NCI-H226 (cell line): Measurements from ENCODE around the gene GSG1L2.

ENCODE experiments used
- DNase-seq: peaks from one replicate; pipeline ENCODE4 v3.0.0-alpha.2; 2015

The GSG1L2 gene

DNA sequence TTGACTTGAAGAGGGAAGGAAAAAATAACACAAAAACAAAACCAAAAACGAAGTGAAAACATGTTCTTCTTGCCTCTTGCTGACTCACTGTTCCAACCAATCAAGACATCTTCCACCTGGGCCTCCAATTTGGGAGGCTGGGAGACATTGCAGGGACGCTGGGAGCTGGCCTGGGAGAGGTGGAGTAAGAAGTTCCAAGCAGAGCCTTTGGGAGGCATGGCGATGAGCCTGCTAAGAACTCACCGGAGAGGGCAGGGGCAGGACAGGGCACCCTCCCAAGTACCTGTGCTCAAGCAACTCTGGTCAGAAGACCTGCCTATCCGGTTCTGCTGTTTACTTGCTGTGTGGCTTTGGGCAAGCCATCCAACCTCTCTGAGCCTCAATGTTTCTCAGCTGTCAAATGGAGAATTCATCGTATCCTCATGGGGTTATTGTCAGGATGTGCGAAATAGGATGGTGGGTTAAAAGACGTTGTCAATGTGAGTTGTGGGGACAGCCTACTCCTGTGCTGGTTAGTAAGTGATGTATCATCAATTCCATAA is 3.0 kb upstream of the GSG1L2 start:
- no peak for DNase-seq

DNA sequence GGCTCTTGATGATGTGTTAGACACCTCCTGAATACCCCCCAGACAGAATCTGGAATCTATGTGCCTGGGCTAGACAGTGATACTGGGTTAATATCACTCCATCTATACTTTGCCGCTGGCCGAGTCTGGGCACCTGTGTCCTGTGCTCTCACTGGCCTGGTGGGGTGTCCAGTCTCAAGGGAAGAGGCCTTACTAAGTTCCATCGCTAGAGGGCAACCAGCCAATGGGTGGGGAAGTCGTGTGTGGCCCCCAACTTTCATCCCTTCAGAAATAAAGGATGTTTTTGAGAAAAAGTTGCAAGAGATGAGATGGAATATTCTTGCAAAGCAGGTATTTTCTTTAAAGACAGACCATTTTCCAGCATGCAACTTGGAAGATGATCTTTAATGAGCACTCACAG is 2.2 kb upstream of the GSG1L2 start:
- DNase-seq = no peak

DNA sequence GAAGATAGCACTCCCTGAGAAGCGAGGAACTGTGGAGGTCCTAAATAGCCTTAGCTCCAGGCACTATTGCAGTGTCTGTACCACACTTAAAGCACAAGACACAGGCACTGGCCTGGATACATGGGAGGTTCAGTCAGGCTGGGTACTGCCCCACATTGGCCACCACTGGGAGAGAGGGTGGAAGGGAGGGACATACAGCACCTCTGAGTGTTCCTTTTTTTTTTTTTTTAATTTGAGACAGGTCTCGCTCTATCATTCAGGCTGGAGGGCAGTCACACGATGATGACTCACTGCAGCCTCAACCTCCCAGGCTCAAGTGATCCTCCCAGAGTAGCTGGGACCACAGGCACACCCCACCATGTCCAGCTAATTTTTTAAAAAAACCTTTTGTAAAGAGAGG is 1.4 kb downstream of the GSG1L2 start:
- DNase-seq = no peak

DNA sequence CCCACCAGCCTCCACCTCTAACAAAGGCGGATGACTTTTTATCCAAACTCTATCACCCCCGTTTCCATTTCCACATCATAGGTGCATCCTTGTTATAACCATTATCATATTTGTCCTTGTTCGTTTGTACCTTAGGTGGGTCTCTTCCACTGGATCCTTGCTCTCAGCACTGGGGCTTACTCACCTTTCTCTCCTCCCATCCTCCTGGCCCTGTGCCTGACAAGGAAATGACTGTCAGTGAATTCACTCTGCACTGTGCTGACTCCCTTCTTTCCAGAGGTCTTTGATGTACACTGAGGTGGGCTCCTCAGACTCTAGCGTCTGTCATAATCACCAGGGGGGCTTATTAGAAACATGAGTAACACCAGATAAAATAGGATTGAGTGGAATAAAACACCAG is 3.1 kb downstream of the GSG1L2 start:
- peak; percentile 60 for DNase-seq

DNA sequence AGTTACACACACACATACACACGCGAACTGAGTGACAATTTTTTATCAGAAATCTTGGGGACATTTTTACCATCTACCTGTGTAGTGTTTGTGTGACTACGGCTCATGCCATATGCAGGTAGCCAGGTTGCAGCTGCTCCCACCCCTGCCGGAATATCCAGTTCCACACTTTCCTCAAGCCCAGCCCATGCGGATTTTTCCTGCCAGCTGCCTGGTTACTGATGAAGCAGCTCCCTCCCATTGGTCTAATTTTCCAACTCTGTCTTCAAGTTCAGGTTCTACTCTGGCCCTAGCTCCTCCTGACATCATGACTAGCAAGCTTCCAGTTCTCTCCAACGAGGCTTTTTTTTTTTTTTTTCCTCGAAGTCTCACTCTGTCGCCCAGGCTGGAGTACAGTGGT is 4.8 kb downstream of the GSG1L2 start:
- peak; percentile 35 for DNase-seq

DNA sequence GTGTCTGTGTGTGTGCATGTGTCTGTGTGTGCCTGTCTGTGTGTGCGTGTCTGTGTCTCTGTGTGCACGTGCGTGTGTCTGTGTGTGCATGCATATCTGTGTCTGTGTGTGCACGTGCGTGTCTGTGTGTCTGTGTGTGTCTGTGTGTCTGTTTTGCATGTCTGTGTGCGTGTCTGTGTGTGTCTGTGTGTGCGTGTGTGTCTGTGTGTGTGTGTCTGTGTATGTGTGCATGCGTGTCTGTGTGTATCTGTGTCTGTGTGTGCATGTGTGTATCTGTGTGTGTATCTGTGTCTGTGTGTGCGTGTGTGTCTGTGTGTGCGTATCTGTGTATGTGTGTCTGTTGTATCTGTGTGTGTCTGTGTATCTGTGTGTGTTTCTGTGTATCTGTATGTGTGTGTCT is 5.4 kb downstream of the GSG1L2 start:
- no peak for DNase-seq

DNA sequence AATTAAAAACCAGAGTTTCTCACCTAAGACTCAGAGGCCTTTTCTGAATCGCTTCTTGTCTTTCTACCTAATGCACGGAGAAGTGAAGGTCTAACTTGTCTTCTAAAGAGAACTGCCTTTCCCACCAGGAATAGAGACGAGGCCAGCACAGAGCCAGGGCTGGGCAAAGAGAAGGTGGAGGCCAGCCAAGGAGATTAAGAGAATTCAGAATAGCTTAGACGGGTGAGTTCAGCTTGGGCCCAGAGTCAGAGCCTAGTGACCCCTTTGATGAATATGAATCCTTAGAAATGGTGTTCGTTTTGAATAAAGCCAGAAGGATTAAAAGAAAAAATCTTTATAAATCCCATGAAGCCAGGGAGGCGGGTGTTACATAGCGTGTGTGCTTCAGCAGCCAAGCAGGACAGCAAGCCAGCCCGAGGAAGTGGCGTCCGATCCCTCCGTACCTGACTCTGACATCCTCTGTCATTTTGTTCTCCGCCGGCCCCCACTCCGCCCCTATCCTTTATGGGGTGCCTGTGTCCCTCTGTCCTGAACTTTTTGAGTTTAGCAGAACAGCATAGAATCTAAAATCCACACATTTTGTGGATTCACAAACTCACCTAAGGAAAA is 7.4 kb downstream of the GSG1L2 start:
- DNase-seq = no peak

DNA sequence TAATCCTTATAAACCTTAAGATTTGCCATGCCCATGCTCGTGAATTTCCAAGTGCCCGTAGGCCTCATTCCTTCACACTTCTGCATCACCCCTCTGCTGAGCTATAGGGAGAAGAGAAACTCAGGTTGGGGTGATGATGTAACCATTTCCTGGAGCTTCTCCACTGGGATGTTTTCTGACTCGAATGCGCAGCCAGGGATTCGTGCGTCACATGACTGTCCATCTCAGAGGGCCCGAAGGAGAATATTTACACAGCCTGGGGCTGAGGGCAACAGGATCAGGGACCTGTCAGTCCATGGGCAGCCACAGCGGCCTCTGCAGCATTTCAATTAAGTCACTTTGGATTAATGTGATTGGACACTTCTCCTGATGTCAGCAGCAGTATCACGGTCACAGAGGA is 8.7 kb downstream of the GSG1L2 start:
- no peak for DNase-seq

DNA sequence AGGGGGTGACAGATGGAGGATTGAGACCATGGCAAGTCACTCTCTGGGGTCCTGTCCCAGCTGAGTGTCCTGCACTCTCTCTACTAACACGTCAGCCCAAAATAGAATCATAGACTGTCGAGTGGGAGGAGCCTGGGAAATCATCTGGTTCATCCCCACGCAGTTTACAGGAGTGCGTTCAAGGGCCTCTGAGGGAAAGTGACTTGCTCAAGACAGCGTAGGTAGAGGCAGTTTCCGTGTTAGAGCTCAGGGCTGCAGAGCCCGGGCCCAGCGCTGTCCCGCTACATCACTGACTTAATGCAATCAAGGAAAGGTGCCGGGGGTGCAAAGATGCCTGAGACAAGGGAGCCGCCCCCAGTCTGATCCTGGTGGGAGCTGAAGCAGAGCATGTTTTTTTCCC is 10.3 kb downstream of the GSG1L2 start:
- DNase-seq = no peak

DNA sequence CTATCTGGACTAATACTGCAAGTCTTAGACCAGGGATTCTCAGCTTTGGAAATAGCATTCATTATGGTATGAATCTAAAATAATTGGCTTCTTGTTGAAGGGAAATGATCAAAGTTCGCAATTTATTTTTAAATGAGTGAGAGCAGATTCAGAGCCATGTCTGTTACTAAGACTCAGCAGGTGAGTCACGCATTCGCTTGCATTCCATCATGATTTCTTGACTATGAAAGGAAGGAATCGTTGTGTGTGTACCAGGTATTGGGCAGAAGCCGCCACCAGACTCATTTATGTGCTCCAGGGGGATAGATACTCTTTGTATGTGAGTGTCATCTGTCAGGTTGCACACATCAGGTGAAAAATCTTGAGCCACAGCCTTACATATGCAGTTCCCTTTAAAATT is 10.8 kb downstream of the GSG1L2 start:
- DNase-seq = peak; percentile 74

DNA sequence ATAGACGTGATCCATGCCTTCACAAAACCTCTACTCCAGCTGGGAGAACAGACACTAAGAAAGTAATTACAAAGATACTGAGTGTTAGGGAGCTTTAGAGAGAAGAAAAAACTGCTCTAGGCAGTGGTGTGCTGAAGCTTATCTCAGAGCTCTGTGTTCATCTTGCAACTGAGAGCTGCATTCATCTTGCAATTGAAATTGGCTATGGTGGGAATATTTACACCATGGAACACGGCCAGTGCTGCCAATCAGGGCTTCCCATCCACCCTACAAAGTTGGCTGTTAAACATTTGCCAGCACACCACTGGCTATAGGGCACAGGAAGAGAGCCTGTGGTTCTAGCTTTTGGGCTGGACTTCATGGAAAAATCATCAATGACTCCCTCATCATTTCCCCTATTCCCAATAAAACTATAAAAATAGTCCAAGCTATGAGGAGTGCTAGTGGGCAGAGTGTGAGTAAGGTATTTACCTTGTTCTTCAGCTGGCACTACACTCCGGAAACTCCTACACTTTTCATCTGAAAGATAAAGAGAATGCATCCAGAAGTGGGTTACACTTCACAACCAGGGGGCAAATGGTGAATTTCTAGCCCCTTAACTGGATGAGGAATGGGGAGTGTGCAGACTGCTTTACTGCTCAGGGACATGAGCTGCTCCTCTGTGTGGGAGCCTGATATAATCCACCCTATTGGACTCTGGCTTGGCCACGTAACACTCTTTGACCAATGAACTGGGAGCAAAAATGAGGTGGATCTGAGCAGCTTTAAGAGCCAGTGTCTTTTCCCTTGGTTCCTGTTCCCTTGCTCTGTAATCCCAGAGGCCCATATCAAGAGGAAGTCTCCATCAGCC is 11.6 kb downstream of the GSG1L2 start:
- DNase-seq = peak; percentile 77

DNA sequence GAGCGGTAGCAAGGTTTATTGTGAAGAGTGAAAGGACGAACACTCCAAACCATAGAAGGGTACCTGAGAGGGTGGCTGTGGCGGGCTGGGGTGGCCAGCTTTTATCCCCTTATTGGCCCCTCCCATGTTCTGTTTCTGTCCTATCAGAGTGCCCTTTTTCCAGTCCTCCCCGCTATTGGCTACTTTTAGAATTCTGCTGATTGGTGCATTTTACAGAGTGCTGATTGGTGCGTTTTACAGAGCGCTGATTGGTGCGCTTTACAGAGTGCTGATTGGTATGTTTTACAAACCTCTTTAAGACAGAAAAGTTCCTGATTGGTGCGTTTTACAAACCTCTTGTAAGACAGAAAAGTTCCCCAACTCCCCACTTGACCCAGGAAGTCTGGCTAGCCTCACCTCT is 12.5 kb downstream of the GSG1L2 start:
- no peak for DNase-seq

DNA sequence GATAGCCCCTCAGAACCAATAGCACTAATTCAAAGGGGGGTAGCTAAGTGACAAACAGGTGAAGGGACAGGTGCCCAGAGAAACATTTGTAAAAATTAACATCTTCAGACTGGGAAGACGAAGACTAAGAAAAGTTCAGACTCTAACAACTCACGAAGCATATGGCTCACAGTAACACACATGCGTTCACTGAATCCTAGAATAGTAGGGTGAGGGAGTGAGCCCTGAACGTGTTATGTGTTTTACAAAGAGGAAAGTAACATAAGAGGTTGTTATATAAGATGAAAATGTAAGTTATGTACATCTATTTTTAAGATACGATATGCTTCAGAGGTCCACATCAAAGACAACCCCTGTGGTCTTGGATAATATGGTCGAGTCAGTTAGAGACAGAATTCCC is 15.2 kb downstream of the GSG1L2 start:
- DNase-seq = no peak

DNA sequence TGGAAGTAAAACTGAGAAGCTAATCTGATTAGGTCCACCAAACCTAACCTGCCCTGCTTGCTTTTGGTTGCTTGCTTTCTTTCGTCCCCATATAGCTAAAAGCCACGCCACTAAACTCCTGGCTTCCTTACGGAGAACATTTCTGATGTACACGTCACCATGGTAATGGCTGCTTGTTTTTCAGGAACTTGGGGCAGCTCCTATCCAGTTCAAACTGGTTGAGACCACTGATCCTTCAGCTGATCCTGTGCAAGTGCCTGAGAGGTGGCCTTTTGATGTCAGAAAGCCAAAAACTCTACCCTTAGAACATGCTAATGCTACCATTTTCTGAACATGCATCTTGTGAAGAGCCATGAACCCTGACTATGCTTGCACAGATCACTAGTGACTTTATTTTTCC is 16.1 kb downstream of the GSG1L2 start:
- no peak for DNase-seq

DNA sequence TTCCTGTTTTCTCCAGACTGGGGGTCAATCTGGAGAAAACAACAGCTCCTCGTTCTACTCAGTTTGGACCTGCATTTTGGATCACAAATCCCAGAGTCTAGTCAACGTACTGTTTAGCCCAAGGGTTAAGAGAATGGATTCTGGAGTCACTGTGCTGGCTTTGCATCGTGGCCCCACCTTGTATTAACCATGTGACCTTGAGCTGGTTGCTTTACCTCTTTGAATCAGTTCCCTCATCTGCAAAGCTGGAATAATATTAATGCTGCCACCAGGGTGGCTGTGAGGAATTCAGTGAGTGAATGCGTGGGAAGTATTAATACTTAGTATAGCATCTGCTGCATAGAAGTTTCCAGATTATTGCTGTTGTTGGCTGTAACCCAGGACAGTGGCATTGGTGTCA is 19.2 kb downstream of the GSG1L2 start:
- peak; percentile 39 for DNase-seq

DNA sequence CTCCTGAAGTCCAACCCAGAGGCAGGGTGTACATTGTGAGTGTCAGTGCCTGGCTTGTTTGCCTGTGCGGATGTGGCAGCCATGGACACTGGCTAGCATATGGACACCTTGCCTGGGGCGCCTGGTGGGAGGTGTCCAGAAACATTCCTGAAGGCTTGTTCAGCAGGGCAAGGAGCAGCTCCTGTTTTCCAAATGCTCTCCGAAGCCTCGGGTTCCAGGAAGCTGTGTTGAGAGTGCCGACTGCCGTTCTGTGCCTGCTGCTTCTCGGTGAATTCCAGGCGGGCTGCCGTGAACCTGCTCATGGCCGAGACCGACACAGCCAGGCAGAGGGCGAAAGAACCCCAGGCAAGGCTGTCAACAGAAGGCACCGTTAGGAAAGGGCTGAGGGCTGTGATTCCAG is 19.6 kb downstream of the GSG1L2 start:
- peak; percentile 96 for DNase-seq

DNA sequence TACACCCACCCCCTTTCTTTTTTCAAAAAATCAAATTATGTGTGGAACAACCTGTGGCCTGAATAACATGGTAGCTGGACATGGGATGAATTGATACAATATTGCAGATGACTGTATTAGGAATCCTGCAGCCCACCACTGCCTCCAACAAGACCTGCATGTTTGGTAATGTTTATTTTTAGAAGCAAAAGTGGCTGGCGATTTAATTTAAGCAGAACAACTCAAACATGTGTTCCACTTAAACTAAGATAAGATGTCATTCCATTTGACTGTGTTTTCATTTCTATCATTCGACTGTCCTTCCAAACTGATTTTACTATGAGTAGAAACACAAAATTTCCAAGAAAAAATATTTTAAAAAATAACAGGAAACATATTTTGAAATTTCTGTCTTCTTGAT is 20.4 kb downstream of the GSG1L2 start:
- DNase-seq = no peak

DNA sequence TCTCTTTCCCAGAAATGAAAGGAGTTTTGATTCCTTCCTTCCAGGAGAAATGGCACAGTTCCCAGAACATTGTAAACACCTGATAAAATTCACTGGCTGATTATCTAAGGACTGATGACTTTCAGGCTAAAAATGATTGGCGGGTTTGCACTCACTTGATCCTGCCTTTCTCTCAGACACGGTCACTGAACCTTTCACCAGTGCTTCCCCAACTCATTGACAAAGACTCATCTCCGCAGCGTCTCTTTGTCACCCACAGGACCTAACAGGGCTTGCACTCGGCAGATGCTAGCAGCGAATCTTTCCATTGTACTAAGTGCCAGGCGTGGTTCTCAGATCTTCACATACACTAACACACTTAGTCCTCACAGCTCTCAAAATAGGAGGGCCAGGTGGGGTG is 23.2 kb downstream of the GSG1L2 start:
- DNase-seq = peak; percentile 22

DNA sequence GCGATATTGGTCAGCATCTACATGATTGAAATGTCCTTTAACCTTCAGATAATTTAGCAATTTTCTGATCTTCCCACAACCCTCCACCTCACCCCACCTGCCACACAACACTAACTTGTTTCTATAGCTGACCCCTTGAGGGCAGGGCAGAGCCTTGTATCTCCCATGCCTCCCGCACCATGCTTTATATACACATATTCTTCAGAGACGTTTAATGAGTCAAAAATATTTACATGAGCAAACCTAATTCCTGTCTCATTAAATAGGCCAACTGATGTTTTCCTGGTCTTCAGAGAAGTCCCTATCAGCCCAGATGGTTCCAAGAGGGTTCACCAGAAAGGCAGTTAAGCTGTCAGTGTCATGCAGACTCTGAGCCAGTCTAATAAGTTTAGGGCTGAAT is 23.9 kb downstream of the GSG1L2 start:
- DNase-seq = no peak

DNA sequence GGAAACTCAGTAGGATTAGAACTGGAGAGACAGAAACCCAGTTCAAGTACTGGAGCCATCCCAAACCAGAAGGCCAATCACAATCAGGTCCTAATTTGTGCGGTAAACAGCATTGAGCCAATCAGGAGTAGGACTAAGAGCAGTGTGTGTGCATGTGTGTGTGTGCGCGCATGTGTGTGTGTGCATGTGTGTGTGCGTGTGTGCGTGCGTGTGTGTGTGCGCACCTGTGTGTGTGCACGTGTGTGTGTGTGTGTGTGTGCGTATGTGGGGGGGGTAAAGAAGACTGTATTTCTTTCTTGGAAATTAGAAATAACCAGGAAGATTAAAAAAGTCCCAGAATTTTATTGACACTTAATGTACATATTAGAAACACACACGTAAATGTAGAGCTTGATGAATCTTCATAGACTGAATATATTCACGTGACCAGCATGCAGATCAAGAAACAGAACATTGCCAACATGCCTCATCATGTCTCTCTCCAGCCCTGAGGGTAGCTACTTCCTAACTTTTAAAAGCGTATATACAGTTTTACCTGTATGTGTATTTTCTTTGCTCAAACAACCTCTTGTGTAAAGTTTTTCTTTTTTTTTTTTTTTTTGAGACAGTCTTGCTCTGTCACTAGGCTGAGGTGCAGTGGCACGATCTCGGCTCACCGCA is 29.6 kb downstream of the GSG1L2 start:
- no peak for DNase-seq

DNA sequence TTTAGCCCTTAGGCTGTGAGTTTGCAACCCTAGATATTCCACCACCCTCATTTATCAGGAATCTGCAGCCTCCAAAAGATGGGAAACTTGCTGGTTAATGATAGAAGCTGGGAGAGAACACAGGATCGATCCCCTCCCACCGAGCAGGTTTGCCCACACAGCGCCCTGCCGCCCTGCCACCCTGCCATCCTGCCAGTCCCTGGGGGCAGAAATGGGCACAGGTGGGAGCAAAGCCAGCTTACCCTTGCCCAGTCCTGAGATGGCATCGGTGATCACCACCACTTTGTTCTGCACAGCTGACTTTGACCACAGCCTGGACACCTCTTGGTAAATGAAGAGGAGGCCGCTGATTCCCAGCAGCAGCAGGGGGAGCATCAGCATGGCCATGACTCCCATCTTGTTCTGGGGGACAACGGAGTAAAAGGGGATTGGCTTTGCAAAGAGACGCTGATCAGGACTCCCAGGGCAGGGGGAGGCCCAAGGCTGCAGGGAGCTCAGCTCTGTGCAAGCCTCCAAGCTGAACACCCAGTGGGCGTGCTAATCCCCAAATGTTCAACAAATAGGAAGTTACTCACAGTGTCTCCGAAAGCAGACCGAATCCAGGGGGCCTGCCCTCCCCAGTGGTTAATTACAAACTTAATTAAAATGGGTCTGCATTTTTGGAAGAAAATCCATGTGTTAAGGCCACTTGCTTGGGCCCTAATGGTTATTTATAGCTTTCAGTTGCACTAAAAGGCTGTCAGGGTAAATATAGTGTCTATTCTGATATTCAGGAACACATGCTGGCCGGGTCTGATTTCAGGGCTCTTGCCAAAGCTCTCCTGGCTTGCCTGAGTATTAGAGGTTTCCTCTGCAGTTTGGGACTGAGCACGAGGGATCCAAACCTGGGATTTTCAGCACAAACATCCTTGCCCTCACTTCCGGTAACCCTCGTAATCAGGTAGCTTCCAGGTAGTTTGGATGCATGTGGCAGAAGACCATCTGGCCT is 30.7 kb downstream of the GSG1L2 start, which contains the start of gene DHRS7C:
Gene DHRS7C (minus strand): TSS at position 704 of the 988 bp plus-strand sequence. CDS start 308 bp downstream, at position 396.
- no peak for DNase-seq

DNA sequence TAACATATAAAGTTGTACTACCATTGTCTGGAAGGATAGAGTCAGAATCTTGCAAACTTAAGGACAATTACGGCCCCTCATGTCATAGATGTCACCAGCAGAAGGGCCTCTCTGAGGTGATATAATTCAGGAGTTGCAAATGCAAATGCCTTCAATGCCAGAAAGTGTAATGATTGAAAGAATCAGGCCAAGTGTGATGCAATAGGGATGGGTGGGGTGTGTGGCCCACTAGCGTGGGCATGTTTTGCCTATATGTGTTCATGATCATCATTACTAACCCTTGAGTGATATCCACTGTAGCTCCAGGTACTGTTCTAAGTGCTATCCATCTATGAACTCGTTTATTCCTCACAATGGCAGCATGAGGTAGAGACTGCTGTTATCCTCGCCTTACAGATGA is 31.6 kb downstream of the GSG1L2 start:
- DNase-seq = no peak

DNA sequence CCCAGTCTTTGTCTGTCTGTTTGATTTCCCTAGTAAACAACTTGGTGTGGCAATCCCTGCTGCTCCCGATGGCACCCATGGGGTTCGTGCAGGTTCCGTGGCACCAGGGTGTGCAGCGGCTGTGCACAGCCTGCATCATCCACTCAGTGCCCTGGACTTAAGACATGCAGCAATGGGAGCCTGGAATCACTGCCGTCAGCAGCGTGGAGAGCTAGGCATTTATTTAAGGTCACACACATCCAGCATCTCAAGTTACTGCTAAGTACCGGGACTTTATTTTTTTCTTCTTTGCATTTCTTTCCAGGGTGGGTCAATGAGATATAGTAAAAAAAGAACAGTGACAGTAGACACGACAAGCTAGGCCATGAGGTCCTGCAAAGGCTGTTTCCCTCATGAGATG is 33.3 kb downstream of the GSG1L2 start:
- no peak for DNase-seq
